ENCODE measurements around the gene INPP5J.

GRCh38 chr22:31118046-31118820 is 4.5 kb upstream of the INPP5J start:
- TF ChIP-seq POLR2AphosphoS5 (IDR thresholded peaks at IDR 0.05) = no peak
- no peak for TF ChIP-seq POLR2A (IDR thresholded peaks at IDR 0.05)
- no peak for TF ChIP-seq CTCF (IDR thresholded peaks at IDR 0.05 in 8 of 11, conservative IDR thresholded peaks at IDR 0.05 in 3 of 11)

All from spleen (tissue), 7 donors.